HG03108 (cell line): ENCODE results near the gene STRIP1.
"Not testable (repeated sequence)": the region's sequence is repeated elsewhere in the genome, so short reads cannot be mapped to it uniquely, and the experiment has no call there.

Experiments
- ATAC-seq: cut with Tn5 transposase; IDR thresholded peaks from one replicate; pipeline ENCODE4 v1.9.1; 2021; ENCODE audit warnings: moderate library complexity; ENCODE audit not compliant: unreplicated experiment

Gene STRIP1

DNA sequence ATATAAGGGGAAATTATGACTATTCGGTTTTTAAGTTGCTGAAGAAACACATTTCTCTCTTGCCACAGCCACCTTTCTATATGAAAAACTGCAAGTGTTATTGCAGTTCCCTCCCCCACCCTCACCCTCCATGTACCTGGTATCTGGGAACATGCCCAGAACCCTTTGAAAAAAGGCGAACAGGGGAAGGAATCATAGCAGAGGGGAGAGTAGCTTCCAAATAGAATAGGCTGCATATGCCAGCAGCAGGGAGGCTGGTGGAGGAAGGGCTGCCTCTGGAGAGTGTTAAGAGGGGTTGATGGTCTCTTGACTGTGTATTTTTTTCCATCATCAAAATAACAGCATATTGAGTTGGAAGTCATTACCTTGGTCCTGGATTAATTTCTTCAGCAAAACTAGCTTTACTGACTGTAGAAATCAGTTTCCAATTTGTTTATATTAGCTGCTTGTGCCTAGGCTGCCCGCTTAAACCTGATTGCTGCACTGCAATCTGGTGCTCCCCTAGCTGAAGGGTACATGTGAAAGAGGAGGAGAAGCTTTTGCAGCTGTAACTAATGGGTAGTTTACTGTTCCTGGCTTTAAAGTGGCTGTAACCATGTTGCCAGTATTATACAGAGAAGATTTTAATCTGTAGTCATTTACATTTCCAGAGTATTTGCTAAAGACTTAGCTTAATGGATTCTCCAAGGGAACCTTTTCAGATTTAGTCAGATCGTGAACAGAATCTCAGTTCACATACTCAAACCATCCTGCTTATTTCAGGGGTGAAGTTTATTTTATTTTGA, 27.2 kb upstream of the STRIP1 start:
- no peak for ATAC-seq

DNA sequence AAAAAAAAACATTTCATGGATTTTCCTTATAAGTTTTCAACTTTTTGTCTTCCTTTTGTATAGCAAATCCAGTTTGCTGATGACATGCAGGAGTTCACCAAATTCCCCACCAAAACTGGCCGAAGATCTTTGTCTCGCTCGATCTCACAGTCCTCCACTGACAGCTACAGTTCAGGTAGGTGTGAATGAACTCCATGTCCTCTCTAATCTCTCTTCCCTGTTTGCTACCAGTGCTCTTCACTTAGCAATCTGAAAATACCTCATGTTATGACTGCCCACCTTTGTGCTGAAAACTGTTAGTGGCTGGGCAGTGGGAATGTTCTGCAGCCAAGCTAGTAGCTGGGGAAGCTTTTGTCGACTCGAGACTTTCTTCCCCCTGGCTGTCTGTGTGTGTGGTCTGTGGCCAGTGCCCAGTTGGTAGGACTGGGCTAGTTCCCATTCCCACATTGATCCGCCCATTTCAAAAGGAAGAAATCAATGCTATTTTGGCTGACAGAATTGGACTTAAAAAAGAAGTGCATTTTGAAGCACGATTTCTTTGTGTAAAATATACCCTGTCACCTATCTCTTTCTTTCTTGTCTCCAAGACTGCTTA, 25.4 kb upstream of the STRIP1 start:
- ATAC-seq: no peak

GRCh38 chr1:110011527-110012041, 22.8 kb upstream of the STRIP1 start:
- ATAC-seq: peak; percentile 94

DNA sequence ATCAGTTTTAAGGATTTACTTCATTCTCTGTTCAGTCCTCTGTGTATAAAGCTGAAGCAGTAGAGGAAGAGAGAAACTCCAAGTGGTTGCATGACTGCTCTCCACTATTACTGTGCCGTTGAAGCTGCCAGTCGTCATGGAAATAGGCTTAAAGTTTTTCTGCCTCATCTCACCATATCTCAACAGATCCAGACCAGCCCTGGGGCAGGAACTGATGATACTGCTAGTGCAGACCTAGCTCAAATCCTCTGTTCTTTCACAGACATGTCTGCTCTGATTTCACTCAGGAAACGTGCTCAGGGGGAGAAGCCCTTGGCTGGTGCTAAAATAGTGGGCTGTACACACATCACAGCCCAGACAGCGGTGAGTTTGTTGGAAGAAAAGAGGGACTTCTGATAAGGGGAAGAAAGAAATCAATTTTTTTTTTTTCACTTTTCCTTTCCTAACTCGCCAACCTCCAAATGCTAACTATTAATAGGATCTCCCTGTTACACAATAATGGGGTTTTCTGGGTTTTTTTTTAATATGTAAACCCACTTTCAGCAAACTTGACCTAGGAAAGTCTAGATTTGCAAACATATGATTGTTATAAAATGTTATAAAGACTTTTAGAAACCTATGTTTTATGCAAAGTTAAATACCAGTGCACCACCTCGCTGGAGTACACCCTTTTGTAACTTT, 22.2 kb upstream of the STRIP1 start:
- ATAC-seq: peak; percentile 53

DNA sequence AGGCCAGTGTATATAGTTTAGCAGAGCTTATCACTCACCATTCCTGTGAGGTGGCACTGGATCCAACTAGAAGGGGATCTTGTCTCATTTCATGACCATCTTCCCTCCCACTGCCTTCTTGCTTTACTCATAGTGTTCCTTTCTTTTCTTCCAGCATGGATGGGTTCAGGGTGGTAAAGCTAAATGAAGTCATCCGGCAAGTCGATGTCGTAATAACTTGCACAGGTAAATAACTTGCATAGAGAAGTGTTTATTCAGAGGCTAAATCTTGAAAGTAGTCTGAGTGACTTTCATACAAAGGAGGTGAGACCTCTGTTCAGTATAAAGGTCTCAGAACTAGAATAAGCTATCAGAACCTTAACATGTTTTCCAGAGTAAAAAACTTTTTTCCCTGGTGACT, 16.6 kb upstream of the STRIP1 start:
- no peak for ATAC-seq

DNA sequence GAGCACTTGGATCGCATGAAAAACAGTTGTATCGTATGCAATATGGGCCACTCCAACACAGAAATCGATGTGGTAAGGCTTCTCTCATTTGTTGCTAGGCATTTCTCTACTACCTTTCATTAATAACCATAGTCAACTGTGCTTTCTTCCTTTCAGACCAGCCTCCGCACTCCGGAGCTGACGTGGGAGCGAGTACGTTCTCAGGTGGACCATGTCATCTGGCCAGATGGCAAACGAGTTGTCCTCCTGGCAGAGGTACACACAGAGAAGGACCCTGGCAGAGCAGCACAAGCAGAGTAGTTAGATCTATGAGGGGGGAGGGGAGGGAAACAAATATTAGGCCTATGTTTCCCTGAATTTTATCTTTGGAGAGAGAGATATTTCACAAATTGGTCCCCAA, 16.0 kb upstream of the STRIP1 start:
- no peak for ATAC-seq

GRCh38 chr1:110019770-110020169, 14.7 kb upstream of the STRIP1 start:
- ATAC-seq: no peak

DNA sequence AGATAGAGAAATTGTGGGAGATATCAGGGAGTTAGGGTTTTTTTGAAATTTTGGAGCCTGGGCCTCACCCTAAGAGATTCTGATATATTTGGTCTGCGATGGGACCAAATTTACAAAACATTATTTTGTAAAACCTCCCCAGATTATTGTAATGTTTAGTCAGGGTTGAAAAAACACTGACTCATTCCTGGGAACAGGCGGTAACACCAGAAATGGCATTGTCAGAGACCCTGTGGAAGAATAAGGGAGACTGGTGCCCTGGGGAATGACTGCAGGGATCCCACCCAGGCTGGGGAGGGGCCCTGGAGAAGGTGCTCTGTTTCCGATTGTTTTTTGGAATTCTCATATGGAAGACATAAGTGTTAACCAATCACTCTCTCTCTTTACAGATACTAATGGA, 13.1 kb upstream of the STRIP1 start:
- no peak for ATAC-seq

- no peak for ATAC-seq
Observed at GRCh38 chr1:110024613-110025012, 9.8 kb upstream of the STRIP1 start.

GRCh38 chr1:110030687-110031086, 3.7 kb upstream of the STRIP1 start:
- ATAC-seq: not testable (repeated sequence)

DNA sequence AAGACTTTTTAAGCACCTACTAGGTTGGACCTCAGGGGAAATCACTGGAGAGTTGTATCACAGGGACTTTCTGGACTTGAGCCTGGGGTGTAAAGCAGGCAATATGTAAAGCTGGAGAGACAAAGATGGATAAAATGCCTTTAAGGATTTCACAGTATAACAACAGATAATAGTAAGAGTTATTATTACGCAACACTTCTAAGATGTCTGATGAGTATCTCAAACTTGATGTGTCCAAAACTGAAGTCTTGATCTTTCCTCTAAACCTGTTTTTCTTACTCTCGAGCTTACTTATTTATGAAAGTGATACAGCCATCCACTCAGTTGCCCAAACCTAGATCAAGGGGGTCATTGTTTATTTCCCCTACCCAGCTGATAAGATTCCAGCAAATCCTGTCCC, 2.1 kb upstream of the STRIP1 start:
- ATAC-seq: no peak

GRCh38 chr1:110033421-110033820, 1.0 kb upstream of the STRIP1 start:
- no peak for ATAC-seq

GRCh38 chr1:110034040-110034450, 379 bp upstream of the STRIP1 start:
- ATAC-seq: no peak

- ATAC-seq: peak; percentile 14
Observed at GRCh38 chr1:110035236-110035752, 870 bp downstream of the STRIP1 start.

- ATAC-seq: no peak
Observed at GRCh38 chr1:110038271-110038670, 3.8 kb downstream of the STRIP1 start.

- ATAC-seq: no peak
Observed at GRCh38 chr1:110039641-110040040, 5.2 kb downstream of the STRIP1 start.

DNA sequence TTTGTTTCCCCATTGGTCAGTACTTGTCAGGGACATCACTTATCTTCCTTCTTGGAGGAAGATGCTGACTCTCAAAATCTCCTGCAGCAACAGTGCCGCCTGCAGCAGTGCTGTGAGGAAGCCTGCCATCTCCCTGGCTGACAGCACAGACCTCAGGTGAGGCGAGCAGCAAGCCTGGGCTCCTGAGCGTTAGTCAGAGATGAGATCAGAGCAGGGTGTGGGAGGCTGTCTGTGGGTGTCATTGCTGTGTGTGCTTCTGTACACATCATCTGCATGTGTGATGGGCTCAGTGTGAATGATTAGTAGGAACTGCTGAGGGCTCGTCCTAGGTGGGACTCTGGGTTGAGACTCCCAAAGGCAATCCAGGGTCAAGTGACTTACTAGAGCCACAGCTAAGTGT, 6.1 kb downstream of the STRIP1 start:
- no peak for ATAC-seq

- no peak for ATAC-seq
Observed at GRCh38 chr1:110043016-110043415, 8.6 kb downstream of the STRIP1 start.

- no peak for ATAC-seq
Observed at GRCh38 chr1:110047463-110047862, 13.0 kb downstream of the STRIP1 start.

DNA sequence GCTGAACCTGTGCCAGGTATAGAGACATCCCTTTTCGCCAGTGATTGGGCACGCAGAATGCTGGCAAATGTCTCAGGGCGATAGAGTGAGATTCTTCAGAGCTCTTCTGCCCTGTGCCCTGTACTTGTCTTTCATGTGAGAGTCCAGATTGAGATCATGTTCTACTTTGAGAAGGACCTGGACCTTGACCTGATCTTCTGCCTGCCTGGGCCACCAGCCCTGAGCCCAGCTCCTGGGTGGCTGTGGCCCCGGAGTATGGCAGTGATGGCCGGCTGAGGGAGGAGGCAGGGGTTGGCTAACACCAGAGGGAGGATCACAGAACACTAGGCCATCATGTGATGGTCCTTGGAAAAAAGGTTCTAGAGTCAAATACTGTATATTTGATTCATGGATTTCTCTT, 13.8 kb downstream of the STRIP1 start:
- ATAC-seq: no peak

- ATAC-seq: no peak
Observed at GRCh38 chr1:110048923-110049601, 14.6 kb downstream of the STRIP1 start.
